ENCODE measurements around the gene MYCBP2. TPM values are rescaled to one million over a fixed set of nuclear protein-coding genes. Genes with fewer than 3 reads are reported as not detected.
A peak's percentile ranks its signal among the peaks of the same experiment; 100 is the strongest.
"Not testable (repeated sequence)": the region's sequence is repeated elsewhere in the genome, so short reads cannot be mapped to it uniquely, and the experiment has no call there.

MYCBP2 gene
- polyA plus RNA-seq, 2 of the 4 experiments (the other 2 are of a cell fraction): 15.8 to 37.8 TPM

GRCh38 chr13:77215543-77215942, 111.4 kb downstream of the MYCBP2 start:
- 66% methylated on average over 2 of the region's 2 CpGs for WGBS (ENCODE audit: missing lambda C conversion rate)
- no peak overlapping the region for H3K4me3 ChIP-seq
- CTCF ChIA-PET: no interaction called here
- no peak overlapping the region for H3K4me2 ChIP-seq
- ATAC-seq (no peak), FAIRE-seq (no peak), DNase-seq (ENCODE audit: low read depth in 1 of 2, low spot score in 1 of 2) (no peak)
- TF ChIP-seq RCOR1 (IDR thresholded peaks at IDR 0.05; ENCODE audit: low read depth, low read length): no peak
- TF ChIP-seq, protein P1, sequence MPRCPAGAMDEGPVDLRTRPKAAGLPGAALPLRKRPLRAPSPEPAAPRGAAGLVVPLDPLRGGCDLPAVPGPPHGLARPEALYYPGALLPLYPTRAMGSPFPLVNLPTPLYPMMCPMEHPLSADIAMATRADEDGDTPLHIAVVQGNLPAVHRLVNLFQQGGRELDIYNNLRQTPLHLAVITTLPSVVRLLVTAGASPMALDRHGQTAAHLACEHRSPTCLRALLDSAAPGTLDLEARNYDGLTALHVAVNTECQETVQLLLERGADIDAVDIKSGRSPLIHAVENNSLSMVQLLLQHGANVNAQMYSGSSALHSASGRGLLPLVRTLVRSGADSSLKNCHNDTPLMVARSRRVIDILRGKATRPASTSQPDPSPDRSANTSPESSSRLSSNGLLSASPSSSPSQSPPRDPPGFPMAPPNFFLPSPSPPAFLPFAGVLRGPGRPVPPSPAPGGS (IDR thresholded peaks at IDR 0.05): no peak
- TF ChIP-seq SREBF2 (IDR thresholded peaks at IDR 0.05): no peak
- TF ChIP-seq CBX8 (IDR thresholded peaks at IDR 0.05): no peak
- TF ChIP-seq JUN (IDR thresholded peaks at IDR 0.05): no peak
- no peak for TF ChIP-seq POLR2AphosphoS2 (conservative IDR thresholded peaks at IDR 0.05; ENCODE audit: low read length)
- TF ChIP-seq CHD2 (IDR thresholded peaks at IDR 0.05; ENCODE audit: low read length, partially characterized antibody): no peak
- no peak for TF ChIP-seq TP53 (CRISPR knock-in tag; IDR thresholded peaks at IDR 0.05)
- no peak for TF ChIP-seq MAFK (IDR thresholded peaks at IDR 0.05; ENCODE audit: partially characterized antibody)
- POLR2A ChIA-PET: no interaction called here
- H3K4me1 ChIP-seq: 0 out of 3 replicates have a peak, but pooled peaks cover 9% of the 10 kb centered on the region
- no peak overlapping the region for H3K27ac ChIP-seq
- no peaks in the 10 kb centered on the region for H3K9me3 ChIP-seq

- POLR2A ChIA-PET: no interaction called here
- Histone ChIP-seq H3K27ac (peak overlapping the region in 1 of 2 experiments; percentile 55; a peak in 1 of 6 replicates), H3K4me2 (peak overlapping the region; percentile 6; the same call in 2 of the 3 replicates), H3K4me3 (no peak overlapping the region), H3K4me1 (0 out of 3 replicates have a peak, but pooled peaks cover 9% of the 10 kb centered on the region), H3K9me3 (no peaks in the 10 kb centered on the region)
- FAIRE-seq (no peak), DNase-seq (ENCODE audit: low read depth in 1 of 2, low spot score in 1 of 2) (peak in 1 of 2 experiments; percentile 49), ATAC-seq (peak in 1 of 2 experiments; percentile 64; a peak in 4 of 6 replicates)
- 53% methylated on average over 5 of the region's 5 CpGs for WGBS (ENCODE audit: missing lambda C conversion rate)
- CTCF ChIA-PET: no interaction called here
- no peak for TF ChIP-seq ZFP36 (IDR thresholded peaks at IDR 0.05; ENCODE audit: borderline replicate concordance, partially characterized antibody)
- TF ChIP-seq MAFK (IDR thresholded peaks at IDR 0.05; ENCODE audit: partially characterized antibody): peak; percentile 34
- TF ChIP-seq CHD2 (IDR thresholded peaks at IDR 0.05; ENCODE audit: low read length, partially characterized antibody): no peak
Measured at GRCh38 chr13:77213644-77214043, 113.2 kb downstream of the MYCBP2 start.

- POLR2A ChIA-PET: no interaction called here
Measured at GRCh38 chr13:77207943-77208342, 119.0 kb downstream of the MYCBP2 start.

GRCh38 chr13:77198995-77199394, 127.9 kb downstream of the MYCBP2 start:
- H3K4me1 ChIP-seq; DNase-seq (ENCODE audit: low read depth in 1 of 2, low spot score in 1 of 2); CTCF ChIA-PET; H3K4me3 ChIP-seq; POLR2A ChIA-PET; H3K9me3 ChIP-seq; FAIRE-seq; H3K27ac ChIP-seq; ATAC-seq; H3K4me2 ChIP-seq: not testable (repeated sequence)
- WGBS (ENCODE audit: missing lambda C conversion rate): 98% methylated on average over 13 of the region's 16 CpGs

More at GRCh38 chr13:77207943-77208342, 119.0 kb downstream of the MYCBP2 start:
- Histone ChIP-seq H3K9me3 (no peaks in the 10 kb centered on the region), H3K4me1 (peaks cover 5% of the 10 kb centered on the region; the same call in 1 of the 3 replicates), H3K27ac (no peak overlapping the region), H3K4me2 (no peak overlapping the region), H3K4me3 (no peak overlapping the region)
- no peak for FAIRE-seq
- TF ChIP-seq HDAC2 (IDR thresholded peaks at IDR 0.05) (no peak), ZNF302 (CRISPR knock-in tag; IDR thresholded peaks at IDR 0.05) (no peak), NPAS2 (CRISPR knock-in tag; IDR thresholded peaks at IDR 0.05; ENCODE audit: borderline replicate concordance) (no peak), NFE2L2 (conservative IDR thresholded peaks at IDR 0.05; ENCODE audit: low read length) (no peak), KDM1A (IDR thresholded peaks at IDR 0.05; ENCODE audit: low read depth) (no peak), JUNB (IDR thresholded peaks at IDR 0.05) (no peak)
- no peak for DNase-seq (ENCODE audit: low read depth in 1 of 2, low spot score in 1 of 2)
- CTCF ChIA-PET: no interaction called here
- no peak for ATAC-seq
- 100% methylated on average over 1 of the region's 1 CpG for WGBS (ENCODE audit: missing lambda C conversion rate)

GRCh38 chr13:77196052-77196618, 130.8 kb downstream of the MYCBP2 start:
- FAIRE-seq: no peak
- Histone ChIP-seq H3K27ac (no peak overlapping the region), H3K4me2 (no peak overlapping the region), H3K4me3 (no peak overlapping the region), H3K9me3 (no peaks in the 10 kb centered on the region), H3K4me1 (no peaks in the 10 kb centered on the region)
- WGBS (ENCODE audit: missing lambda C conversion rate): 90% methylated on average over 4 of the region's 4 CpGs
- ChIA-PET CTCF (no interaction called here), POLR2A (no interaction called here)
- ATAC-seq: no peak
- DNase-seq (ENCODE audit: low read depth in 1 of 2, low spot score in 1 of 2): no peak
- no peak for TF ChIP-seq TP53 (CRISPR knock-in tag; IDR thresholded peaks at IDR 0.05)
- no peak for TF ChIP-seq GATA3 (IDR thresholded peaks at IDR 0.05; ENCODE audit: borderline replicate concordance)
- TF ChIP-seq ESRRA (IDR thresholded peaks at IDR 0.05; ENCODE audit: borderline replicate concordance, low read length): no peak
- no peak for TF ChIP-seq BHLHE40 (IDR thresholded peaks at IDR 0.05; ENCODE audit: low read depth, low read length)
- TF ChIP-seq JUNB (IDR thresholded peaks at IDR 0.05): no peak
- TF ChIP-seq, protein P2, sequence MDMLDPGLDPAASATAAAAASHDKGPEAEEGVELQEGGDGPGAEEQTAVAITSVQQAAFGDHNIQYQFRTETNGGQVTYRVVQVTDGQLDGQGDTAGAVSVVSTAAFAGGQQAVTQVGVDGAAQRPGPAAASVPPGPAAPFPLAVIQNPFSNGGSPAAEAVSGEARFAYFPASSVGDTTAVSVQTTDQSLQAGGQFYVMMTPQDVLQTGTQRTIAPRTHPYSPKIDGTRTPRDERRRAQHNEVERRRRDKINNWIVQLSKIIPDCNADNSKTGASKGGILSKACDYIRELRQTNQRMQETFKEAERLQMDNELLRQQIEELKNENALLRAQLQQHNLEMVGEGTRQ (IDR thresholded peaks at IDR 0.05): no peak
- no peak for TF ChIP-seq EP300 (IDR thresholded peaks at IDR 0.05)
- TF ChIP-seq HOXB13 (CRISPR knock-in tag; IDR thresholded peaks at IDR 0.05; ENCODE audit: low read depth): no peak
- TF ChIP-seq HOXB5 (CRISPR knock-in tag; IDR thresholded peaks at IDR 0.05): no peak
- TF ChIP-seq RAD21 (conservative IDR thresholded peaks at IDR 0.05 in 1 of 2, IDR thresholded peaks at IDR 0.05 in 1 of 2): no peak
